GM10266 (cell line): ENCODE data around the gene NCAN.
"Not testable (repeated sequence)": the region's sequence is repeated elsewhere in the genome, so short reads cannot be mapped to it uniquely, and the experiment has no call there.

Experiments used
- DNase-seq: peaks from one replicate; pipeline ENCODE4 v3.0.0; 2012; ENCODE audit errors: extremely low spot score
- CTCF ChIP-seq: IDR thresholded peaks from 2 replicates; pipeline ENCODE4 v1.5.1; 2012; ENCODE audit warnings: mild to moderate bottlenecking, low read depth; ENCODE audit not compliant: control insufficient read depth, insufficient read depth; ENCODE audit errors: missing control alignments

The NCAN gene

GRCh38 chr19:19215792-19216191, 4.0 kb downstream of the NCAN start:
- TF ChIP-seq CTCF, result no peak

GRCh38 chr19:19217099-19217498, 5.3 kb downstream of the NCAN start:
- no peak for DNase-seq

More at GRCh38 chr19:19215792-19216191, 4.0 kb downstream of the NCAN start:
- DNase-seq, result no peak

GRCh38 chr19:19218911-19219310, 7.2 kb downstream of the NCAN start:
- DNase-seq, result no peak
- TF ChIP-seq CTCF, result no peak

More at GRCh38 chr19:19217099-19217498, 5.3 kb downstream of the NCAN start:
- TF ChIP-seq CTCF, result no peak

GRCh38 chr19:19221000-19221399, 9.2 kb downstream of the NCAN start:
- DNase-seq, result not testable (repeated sequence)

- no peak for DNase-seq
- TF ChIP-seq CTCF, result no peak
These were observed 11.3 kb downstream of the NCAN start for GRCh38 chr19:19223060-19223459.

GRCh38 chr19:19223636-19224035, 11.9 kb downstream of the NCAN start:
- no peak for TF ChIP-seq CTCF
- DNase-seq, result no peak

GRCh38 chr19:19224150-19224851, 12.5 kb downstream of the NCAN start:
- TF ChIP-seq CTCF, result no peak

More at GRCh38 chr19:19224150-19224851, 12.5 kb downstream of the NCAN start:
- DNase-seq, result no peak
